ENCODE measurements around the gene VAT1L.

VAT1L gene

DNA sequence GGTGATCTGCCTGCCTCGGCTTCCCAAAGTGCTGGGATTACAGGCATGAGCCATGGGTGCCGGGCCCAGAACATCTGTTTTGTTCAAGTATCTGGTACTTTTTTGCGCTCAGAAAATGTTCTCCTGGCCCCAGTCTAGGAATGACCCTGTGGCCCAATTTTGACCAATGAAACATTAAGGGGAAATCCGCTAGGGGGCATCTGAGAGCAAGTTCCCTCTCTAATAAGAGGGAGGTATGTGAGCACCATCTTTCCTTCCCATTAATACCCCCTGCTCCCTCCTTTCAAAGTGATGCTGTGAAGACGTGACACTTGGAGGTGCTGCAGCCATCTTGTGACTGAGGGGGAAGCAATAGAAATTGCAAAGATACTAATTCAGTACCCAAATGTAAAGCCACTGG lies 217.5 kb downstream of the VAT1L start:
- Histone ChIP-seq H3K4me3 (ENCODE audit: low read length) (no peak overlapping the region), H3K36me3 (ENCODE audit: control insufficient read depth, insufficient read depth, low read length) (no peaks in the 10 kb centered on the region), H3K27me3 (ENCODE audit: control insufficient read depth, insufficient read depth, low read length) (no peaks in the 10 kb centered on the region), H3K27ac (ENCODE audit: low read length) (no peak overlapping the region), H3K4me1 (ENCODE audit: control insufficient read depth, insufficient read depth, low read length) (no peaks in the 10 kb centered on the region), H3K9me3 (ENCODE audit: control insufficient read depth, insufficient read depth, low read length) (no peaks in the 10 kb centered on the region)
- DNase-seq (ENCODE audit: low read depth, low spot score) = no peak
- no CpG with 5 or more reads among the region's 5 CpGs for WGBS (ENCODE audit: insufficient coverage, insufficient read length)

DNA sequence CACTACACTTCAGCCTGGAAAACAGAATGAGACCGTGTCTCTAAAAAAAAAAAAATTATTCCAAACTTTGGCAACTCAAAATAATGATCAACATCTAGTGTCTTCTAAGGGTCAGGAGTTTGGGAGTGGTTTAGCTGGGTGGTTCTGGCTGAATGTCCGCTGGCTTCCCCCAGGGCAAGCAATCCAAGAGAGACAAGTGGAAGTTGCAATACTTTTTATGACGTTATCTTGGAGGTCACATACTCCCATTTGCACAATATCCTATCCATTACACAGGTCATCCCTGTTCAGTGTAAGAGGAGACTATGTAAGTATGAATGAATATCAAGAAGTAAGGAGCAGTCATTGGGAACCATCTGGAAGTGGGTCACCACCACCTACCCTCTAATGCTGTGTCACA lies 218.8 kb downstream of the VAT1L start:
- H3K9me3 ChIP-seq (ENCODE audit: control insufficient read depth, insufficient read depth, low read length) = no peaks in the 10 kb centered on the region
- H3K27me3 ChIP-seq (ENCODE audit: control insufficient read depth, insufficient read depth, low read length) = no peaks in the 10 kb centered on the region
- H3K4me1 ChIP-seq (ENCODE audit: control insufficient read depth, insufficient read depth, low read length) = no peaks in the 10 kb centered on the region
- no CpG with 5 or more reads among the region's 3 CpGs for WGBS (ENCODE audit: insufficient coverage, insufficient read length)
- no peak overlapping the region for H3K27ac ChIP-seq (ENCODE audit: low read length)
- H3K4me3 ChIP-seq (ENCODE audit: low read length) = no peak overlapping the region
- DNase-seq (ENCODE audit: low read depth, low spot score) = no peak
- H3K36me3 ChIP-seq (ENCODE audit: control insufficient read depth, insufficient read depth, low read length) = no peaks in the 10 kb centered on the region

DNA sequence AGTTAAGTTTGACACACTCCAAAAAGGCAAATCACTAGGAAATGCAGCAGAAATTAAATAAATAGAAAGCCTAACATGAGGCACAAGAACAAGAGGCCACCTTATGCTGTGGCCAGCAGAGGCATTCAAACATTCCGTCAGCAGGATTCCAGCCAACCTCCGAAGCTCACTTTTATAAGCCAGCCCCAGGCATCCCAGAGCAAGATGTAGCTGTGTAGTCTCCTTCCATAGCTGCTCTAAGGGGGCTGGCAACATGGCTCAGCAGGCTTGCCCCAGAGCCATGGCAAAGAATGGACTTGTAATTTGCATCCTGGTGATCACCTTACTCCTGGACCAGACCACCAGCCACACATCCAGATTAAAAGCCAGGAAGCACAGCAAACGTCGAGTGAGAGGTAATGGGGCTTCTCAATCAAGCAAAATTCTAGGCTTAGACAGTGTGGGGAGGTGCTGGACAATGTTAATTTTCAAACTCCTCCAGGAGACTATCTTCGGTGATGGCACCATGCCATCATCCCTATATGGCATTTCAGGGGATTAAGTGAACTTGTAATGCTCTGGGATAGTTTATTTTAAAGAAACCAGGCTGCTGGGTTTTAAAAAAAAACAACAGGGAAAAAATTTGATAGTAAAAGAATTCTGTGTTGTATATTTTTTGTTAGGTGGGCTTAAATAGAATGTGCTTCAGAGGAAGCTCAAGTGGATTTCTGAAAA lies 234.1 kb downstream of the VAT1L start, which contains the start of gene CLEC3A:
CLEC3A (plus strand) TSS at position 202 of the 714 bp plus-strand sequence; CDS start at position 281, 79 bp downstream.
- Histone ChIP-seq H3K4me3 (ENCODE audit: low read length) (no peak within 1 kb of the TSS), H3K36me3 (ENCODE audit: control insufficient read depth, insufficient read depth, low read length) (no peaks in the 10 kb centered on the region), H3K27me3 (ENCODE audit: control insufficient read depth, insufficient read depth, low read length) (no peaks in the 10 kb centered on the region), H3K9me3 (ENCODE audit: control insufficient read depth, insufficient read depth, low read length) (no peaks in the 10 kb centered on the region), H3K27ac (ENCODE audit: low read length) (no peak within 1 kb of the TSS), H3K4me1 (ENCODE audit: control insufficient read depth, insufficient read depth, low read length) (no peaks in the 10 kb centered on the region)
- DNase-seq (ENCODE audit: low read depth, low spot score) = no peak
- no CpG with 5 or more reads among the region's 5 CpGs for WGBS (ENCODE audit: insufficient coverage, insufficient read length)

DNA sequence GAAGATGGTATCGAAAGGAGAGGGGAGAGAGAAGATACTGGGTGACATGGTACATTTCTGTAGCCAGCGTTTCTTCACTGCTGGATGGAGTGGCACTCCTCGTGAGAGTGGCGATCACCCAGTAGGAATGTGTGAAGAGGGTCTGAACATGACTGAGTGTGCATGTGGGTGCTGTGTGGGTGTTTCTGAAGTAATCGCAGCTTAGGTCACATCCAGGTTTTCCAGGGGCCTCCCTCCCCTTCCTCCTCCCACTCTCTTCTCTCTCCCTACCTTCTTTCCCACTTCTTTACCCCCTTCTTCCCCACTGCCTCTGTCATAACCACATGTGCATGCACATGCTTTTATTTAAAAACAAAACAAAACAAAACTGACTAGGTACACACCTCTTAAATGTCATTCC lies 235.8 kb downstream of the VAT1L start:
- no peak for DNase-seq (ENCODE audit: low read depth, low spot score)
- H3K9me3 ChIP-seq (ENCODE audit: control insufficient read depth, insufficient read depth, low read length) = no peaks in the 10 kb centered on the region
- H3K4me3 ChIP-seq (ENCODE audit: low read length) = no peak overlapping the region
- H3K4me1 ChIP-seq (ENCODE audit: control insufficient read depth, insufficient read depth, low read length) = no peaks in the 10 kb centered on the region
- H3K27me3 ChIP-seq (ENCODE audit: control insufficient read depth, insufficient read depth, low read length) = no peaks in the 10 kb centered on the region
- WGBS (ENCODE audit: insufficient coverage, insufficient read length) = no CpG with 5 or more reads among the region's 5 CpGs
- H3K27ac ChIP-seq (ENCODE audit: low read length) = no peak overlapping the region
- no peaks in the 10 kb centered on the region for H3K36me3 ChIP-seq (ENCODE audit: control insufficient read depth, insufficient read depth, low read length)

DNA sequence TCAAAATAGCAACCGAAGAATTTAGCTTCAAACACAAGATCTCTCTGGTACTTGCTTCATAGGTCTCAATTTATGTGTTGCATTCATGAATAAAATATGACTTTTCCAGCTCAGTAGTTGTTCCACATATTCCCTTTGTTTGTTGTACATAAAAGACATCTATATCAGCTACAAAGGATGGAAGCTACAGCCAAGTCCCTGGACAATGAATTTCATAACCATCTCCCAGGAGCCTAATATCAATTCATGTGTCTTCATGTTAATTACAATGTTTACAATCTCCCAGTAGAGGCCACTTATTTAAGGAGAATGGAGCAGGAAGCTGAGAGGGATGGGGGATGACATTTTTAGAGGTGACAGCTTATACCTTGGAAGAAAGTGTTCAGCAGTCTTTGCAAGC lies 237.3 kb downstream of the VAT1L start:
- no peak for DNase-seq (ENCODE audit: low read depth, low spot score)
- Histone ChIP-seq H3K4me1 (ENCODE audit: control insufficient read depth, insufficient read depth, low read length) (no peaks in the 10 kb centered on the region), H3K9me3 (ENCODE audit: control insufficient read depth, insufficient read depth, low read length) (no peaks in the 10 kb centered on the region), H3K36me3 (ENCODE audit: control insufficient read depth, insufficient read depth, low read length) (no peaks in the 10 kb centered on the region), H3K4me3 (ENCODE audit: low read length) (no peak overlapping the region), H3K27ac (ENCODE audit: low read length) (no peak overlapping the region), H3K27me3 (ENCODE audit: control insufficient read depth, insufficient read depth, low read length) (no peaks in the 10 kb centered on the region)
- no CpG with 5 or more reads among the region's 1 CpG for WGBS (ENCODE audit: insufficient coverage, insufficient read length)

DNA sequence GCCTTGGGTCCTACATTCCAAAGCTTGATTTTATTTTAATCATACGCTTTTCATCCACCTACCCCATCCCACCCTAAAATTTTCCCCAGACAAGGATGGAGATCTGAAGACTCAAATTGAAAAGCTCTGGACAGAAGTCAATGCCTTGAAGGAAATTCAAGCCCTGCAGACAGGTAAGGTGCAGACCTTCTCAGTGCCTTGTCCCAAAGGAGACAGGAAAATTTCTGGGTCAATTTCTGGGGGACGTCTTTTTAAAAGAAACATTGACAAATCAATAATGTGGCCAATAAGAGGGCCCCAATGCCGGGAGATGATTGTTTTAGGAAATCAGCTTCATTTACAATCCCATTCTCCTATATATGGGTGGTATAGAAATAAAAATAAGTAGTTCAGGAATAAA lies 239.7 kb downstream of the VAT1L start:
- 100% methylated on average over 1 of the region's 3 CpGs for WGBS (ENCODE audit: insufficient coverage, insufficient read length)
- H3K36me3 ChIP-seq (ENCODE audit: control insufficient read depth, insufficient read depth, low read length) = no peaks in the 10 kb centered on the region
- no peak for DNase-seq (ENCODE audit: low read depth, low spot score)
- no peaks in the 10 kb centered on the region; the same call in 1 of the 2 replicates for H3K27me3 ChIP-seq (ENCODE audit: control insufficient read depth, insufficient read depth, low read length)
- no peak overlapping the region for H3K27ac ChIP-seq (ENCODE audit: low read length)
- H3K4me3 ChIP-seq (ENCODE audit: low read length) = no peak overlapping the region
- no peaks in the 10 kb centered on the region for H3K9me3 ChIP-seq (ENCODE audit: control insufficient read depth, insufficient read depth, low read length)
- H3K4me1 ChIP-seq (ENCODE audit: control insufficient read depth, insufficient read depth, low read length) = no peaks in the 10 kb centered on the region
